WTC11 (cell line): ENCODE measurements around the gene NOP58.

ENCODE experiments used
- MXD4 ChIP-seq: fragments of 250-450 bp; sonication (Bioruptor Pico); IDR thresholded peaks from 2 replicates; pipeline ENCODE4 v1.8.0; 2021; ENCODE audit warnings: mild to moderate bottlenecking, moderate library complexity, borderline replicate concordance
- NFE2L1 ChIP-seq: sonication (generic); formaldehyde crosslinking; IDR thresholded peaks from 2 replicates; pipeline ENCODE4 v1.8.1; 2023; ENCODE audit warnings: missing genetic modification reagents
- PRRX2 ChIP-seq: fragments of 250-450 bp; sonication (Bioruptor Pico); IDR thresholded peaks from 2 replicates; pipeline ENCODE4 v1.8.0; 2021; ENCODE audit warnings: mild to moderate bottlenecking
- ZNF138 ChIP-seq: sonication (generic); formaldehyde crosslinking; conservative IDR thresholded peaks from 2 replicates; pipeline ENCODE4 v1.8.1; 2022; ENCODE audit warnings: mild to moderate bottlenecking, moderate library complexity, missing genetic modification reagents
- TF ChIP-seq, protein P1 (sequence below): fragments of 200-600 bp; IDR thresholded peaks from 2 replicates; pipeline ENCODE4 v1.8.0; 2022; ENCODE audit warnings: antibody characterized with exemption
- TF ChIP-seq, protein P2 (sequence below): sonication (generic); formaldehyde crosslinking; IDR thresholded peaks from 2 replicates; pipeline ENCODE4 v1.8.0; 2022; ENCODE audit warnings: mild to moderate bottlenecking, missing genetic modification reagents
- TF ChIP-seq, protein P3 (sequence below): sonication (generic); formaldehyde crosslinking; IDR thresholded peaks from 2 replicates; pipeline ENCODE4 v1.8.0; 2022; ENCODE audit warnings: mild to moderate bottlenecking, missing genetic modification reagents
- TF ChIP-seq, protein P4 (sequence below): sonication (generic); formaldehyde crosslinking; IDR thresholded peaks from 2 replicates; pipeline ENCODE4 v1.8.1; 2023; ENCODE audit warnings: mild to moderate bottlenecking, missing genetic modification reagents, borderline replicate concordance
- TF ChIP-seq, protein P5 (sequence below): sonication (generic); formaldehyde crosslinking; IDR thresholded peaks from 2 replicates; pipeline ENCODE4 v1.8.0; 2022; ENCODE audit warnings: mild to moderate bottlenecking, missing genetic modification reagents
- TF ChIP-seq, protein P6 (sequence below): fragments of 250-450 bp; sonication (Bioruptor Pico); IDR thresholded peaks from 2 replicates; pipeline ENCODE4 v1.9.0; 2021; ENCODE audit warnings: mild to moderate bottlenecking
- TF ChIP-seq, protein P7 (sequence below): sonication (generic); formaldehyde crosslinking; IDR thresholded peaks from 2 replicates; pipeline ENCODE4 v1.8.1; 2023; ENCODE audit warnings: mild to moderate bottlenecking, moderate library complexity, missing genetic modification reagents

DNA sequence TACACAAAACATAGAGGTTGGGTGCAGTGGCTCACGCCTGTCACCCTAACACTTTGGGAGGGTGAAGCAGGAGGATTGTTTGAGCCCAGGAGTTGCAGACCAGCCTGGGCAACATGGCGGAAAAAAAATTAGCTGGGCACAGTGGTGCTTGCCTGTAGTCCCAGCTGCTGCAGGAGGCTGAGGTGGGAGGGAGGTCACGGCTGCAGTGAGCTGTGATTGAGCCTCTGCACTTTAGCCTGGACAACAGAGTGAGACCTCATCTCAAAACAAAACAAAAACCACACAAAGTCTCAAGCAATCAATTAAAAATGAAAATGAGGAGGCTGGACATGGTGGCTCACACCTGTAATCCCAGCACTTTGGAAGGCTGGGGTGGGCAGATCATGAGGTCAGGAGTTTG, 4.9 kb downstream of the NOP58 start:
- no peak for TF ChIP-seq NFE2L1 (CRISPR knock-in tag)
- TF ChIP-seq, protein P1, sequence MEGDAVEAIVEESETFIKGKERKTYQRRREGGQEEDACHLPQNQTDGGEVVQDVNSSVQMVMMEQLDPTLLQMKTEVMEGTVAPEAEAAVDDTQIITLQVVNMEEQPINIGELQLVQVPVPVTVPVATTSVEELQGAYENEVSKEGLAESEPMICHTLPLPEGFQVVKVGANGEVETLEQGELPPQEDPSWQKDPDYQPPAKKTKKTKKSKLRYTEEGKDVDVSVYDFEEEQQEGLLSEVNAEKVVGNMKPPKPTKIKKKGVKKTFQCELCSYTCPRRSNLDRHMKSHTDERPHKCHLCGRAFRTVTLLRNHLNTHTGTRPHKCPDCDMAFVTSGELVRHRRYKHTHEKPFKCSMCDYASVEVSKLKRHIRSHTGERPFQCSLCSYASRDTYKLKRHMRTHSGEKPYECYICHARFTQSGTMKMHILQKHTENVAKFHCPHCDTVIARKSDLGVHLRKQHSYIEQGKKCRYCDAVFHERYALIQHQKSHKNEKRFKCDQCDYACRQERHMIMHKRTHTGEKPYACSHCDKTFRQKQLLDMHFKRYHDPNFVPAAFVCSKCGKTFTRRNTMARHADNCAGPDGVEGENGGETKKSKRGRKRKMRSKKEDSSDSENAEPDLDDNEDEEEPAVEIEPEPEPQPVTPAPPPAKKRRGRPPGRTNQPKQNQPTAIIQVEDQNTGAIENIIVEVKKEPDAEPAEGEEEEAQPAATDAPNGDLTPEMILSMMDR: no peak
- TF ChIP-seq, protein P2, sequence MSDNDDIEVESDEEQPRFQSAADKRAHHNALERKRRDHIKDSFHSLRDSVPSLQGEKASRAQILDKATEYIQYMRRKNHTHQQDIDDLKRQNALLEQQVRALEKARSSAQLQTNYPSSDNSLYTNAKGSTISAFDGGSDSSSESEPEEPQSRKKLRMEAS (CRISPR knock-in tag): no peak
- TF ChIP-seq, protein P3, sequence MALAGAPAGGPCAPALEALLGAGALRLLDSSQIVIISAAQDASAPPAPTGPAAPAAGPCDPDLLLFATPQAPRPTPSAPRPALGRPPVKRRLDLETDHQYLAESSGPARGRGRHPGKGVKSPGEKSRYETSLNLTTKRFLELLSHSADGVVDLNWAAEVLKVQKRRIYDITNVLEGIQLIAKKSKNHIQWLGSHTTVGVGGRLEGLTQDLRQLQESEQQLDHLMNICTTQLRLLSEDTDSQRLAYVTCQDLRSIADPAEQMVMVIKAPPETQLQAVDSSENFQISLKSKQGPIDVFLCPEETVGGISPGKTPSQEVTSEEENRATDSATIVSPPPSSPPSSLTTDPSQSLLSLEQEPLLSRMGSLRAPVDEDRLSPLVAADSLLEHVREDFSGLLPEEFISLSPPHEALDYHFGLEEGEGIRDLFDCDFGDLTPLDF (CRISPR knock-in tag): no peak
- no peak for TF ChIP-seq ZNF138
- no peak for TF ChIP-seq MXD4
- TF ChIP-seq, protein P4, sequence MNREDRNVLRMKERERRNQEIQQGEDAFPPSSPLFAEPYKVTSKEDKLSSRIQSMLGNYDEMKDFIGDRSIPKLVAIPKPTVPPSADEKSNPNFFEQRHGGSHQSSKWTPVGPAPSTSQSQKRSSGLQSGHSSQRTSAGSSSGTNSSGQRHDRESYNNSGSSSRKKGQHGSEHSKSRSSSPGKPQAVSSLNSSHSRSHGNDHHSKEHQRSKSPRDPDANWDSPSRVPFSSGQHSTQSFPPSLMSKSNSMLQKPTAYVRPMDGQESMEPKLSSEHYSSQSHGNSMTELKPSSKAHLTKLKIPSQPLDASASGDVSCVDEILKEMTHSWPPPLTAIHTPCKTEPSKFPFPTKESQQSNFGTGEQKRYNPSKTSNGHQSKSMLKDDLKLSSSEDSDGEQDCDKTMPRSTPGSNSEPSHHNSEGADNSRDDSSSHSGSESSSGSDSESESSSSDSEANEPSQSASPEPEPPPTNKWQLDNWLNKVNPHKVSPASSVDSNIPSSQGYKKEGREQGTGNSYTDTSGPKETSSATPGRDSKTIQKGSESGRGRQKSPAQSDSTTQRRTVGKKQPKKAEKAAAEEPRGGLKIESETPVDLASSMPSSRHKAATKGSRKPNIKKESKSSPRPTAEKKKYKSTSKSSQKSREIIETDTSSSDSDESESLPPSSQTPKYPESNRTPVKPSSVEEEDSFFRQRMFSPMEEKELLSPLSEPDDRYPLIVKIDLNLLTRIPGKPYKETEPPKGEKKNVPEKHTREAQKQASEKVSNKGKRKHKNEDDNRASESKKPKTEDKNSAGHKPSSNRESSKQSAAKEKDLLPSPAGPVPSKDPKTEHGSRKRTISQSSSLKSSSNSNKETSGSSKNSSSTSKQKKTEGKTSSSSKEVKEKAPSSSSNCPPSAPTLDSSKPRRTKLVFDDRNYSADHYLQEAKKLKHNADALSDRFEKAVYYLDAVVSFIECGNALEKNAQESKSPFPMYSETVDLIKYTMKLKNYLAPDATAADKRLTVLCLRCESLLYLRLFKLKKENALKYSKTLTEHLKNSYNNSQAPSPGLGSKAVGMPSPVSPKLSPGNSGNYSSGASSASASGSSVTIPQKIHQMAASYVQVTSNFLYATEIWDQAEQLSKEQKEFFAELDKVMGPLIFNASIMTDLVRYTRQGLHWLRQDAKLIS: no peak
- TF ChIP-seq, protein P5, sequence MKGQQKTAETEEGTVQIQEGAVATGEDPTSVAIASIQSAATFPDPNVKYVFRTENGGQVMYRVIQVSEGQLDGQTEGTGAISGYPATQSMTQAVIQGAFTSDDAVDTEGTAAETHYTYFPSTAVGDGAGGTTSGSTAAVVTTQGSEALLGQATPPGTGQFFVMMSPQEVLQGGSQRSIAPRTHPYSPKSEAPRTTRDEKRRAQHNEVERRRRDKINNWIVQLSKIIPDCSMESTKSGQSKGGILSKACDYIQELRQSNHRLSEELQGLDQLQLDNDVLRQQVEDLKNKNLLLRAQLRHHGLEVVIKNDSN (CRISPR knock-in tag): no peak
- TF ChIP-seq, protein P6, sequence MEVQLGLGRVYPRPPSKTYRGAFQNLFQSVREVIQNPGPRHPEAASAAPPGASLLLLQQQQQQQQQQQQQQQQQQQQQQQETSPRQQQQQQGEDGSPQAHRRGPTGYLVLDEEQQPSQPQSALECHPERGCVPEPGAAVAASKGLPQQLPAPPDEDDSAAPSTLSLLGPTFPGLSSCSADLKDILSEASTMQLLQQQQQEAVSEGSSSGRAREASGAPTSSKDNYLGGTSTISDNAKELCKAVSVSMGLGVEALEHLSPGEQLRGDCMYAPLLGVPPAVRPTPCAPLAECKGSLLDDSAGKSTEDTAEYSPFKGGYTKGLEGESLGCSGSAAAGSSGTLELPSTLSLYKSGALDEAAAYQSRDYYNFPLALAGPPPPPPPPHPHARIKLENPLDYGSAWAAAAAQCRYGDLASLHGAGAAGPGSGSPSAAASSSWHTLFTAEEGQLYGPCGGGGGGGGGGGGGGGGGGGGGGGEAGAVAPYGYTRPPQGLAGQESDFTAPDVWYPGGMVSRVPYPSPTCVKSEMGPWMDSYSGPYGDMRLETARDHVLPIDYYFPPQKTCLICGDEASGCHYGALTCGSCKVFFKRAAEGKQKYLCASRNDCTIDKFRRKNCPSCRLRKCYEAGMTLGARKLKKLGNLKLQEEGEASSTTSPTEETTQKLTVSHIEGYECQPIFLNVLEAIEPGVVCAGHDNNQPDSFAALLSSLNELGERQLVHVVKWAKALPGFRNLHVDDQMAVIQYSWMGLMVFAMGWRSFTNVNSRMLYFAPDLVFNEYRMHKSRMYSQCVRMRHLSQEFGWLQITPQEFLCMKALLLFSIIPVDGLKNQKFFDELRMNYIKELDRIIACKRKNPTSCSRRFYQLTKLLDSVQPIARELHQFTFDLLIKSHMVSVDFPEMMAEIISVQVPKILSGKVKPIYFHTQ (CRISPR knock-in tag): no peak
- TF ChIP-seq, protein P7, sequence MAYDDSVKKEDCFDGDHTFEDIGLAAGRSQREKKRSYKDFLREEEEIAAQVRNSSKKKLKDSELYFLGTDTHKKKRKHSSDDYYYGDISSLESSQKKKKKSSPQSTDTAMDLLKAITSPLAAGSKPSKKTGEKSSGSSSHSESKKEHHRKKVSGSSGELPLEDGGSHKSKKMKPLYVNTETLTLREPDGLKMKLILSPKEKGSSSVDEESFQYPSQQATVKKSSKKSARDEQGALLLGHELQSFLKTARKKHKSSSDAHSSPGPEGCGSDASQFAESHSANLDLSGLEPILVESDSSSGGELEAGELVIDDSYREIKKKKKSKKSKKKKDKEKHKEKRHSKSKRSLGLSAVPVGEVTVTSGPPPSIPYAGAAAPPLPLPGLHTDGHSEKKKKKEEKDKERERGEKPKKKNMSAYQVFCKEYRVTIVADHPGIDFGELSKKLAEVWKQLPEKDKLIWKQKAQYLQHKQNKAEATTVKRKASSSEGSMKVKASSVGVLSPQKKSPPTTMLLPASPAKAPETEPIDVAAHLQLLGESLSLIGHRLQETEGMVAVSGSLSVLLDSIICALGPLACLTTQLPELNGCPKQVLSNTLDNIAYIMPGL (CRISPR knock-in tag): no peak
- TF ChIP-seq PRRX2 (CRISPR knock-in tag): no peak
